ENCODE results near the gene DIPK2A.

The DIPK2A gene

GRCh38 chr3:143974271-143975238, 2.9 kb downstream of the DIPK2A start:
- no peak for DNase-seq (ENCODE audit: low spot score)

- DNase-seq (ENCODE audit: low spot score): peak; percentile 44
Observed at GRCh38 chr3:143975554-143976152, 4.0 kb downstream of the DIPK2A start.

- no peak for DNase-seq (ENCODE audit: low spot score)
Observed at GRCh38 chr3:143977341-143978262, 6.0 kb downstream of the DIPK2A start.

DNA sequence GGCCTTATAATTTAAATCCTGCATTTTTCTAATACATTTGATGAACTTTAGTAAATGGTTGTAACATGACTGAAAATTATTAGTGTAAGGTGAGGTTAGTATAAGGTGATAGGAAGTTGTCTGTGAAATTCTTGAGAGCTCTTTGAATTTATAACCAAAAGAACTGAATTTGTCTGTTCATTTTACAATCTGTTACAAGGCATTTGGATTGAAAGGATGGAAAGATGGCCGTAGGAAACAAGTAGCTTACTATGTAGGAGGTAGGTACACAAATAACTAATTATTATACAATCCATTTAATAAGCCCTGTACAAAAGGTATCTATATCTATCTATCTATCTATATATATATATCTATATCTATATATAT, 6.6 kb downstream of the DIPK2A start:
- no peak for DNase-seq (ENCODE audit: low spot score)

- no peak for DNase-seq (ENCODE audit: low spot score)
Observed at GRCh38 chr3:143979041-143979440, 7.4 kb downstream of the DIPK2A start.

DNA sequence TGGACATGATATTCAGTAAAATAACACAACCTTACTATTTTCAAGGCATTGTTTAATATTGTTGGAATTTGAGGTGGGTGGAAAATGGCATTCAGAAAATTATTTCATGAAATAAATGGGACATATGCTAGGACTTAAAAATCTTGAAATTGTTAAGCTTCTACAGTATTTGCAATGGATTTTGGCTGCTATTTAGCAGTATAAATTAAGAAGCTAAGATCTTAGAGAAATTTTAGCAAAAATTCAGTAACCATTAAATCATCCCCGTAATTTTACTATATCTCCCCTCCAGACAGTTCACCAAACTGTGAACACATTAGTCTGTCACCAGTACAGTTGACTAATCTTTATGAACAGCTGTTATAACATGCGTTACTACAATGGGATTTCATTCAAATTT, 8.2 kb downstream of the DIPK2A start:
- no peak for DNase-seq (ENCODE audit: low spot score)

GRCh38 chr3:143988306-143988705, 16.7 kb downstream of the DIPK2A start:
- DNase-seq (ENCODE audit: low spot score): no peak

DNA sequence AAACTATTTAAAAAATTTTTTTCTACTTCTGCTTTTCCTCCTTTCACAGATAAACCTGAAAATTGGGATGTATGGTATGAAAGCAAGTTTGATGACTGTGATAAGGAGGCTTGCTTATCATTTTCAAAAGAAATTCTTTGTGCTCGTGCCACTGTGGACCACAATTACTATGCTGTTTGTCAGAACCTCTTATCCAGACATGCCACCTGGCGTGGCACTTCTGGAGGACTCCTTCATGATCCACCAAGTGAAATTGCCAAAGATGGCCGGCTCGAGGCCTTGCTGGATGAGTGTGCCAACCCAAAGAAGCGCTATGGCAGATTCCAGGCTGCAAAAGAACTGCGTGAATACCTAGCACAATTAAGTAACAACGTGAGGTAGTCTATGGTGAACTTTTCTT, 17.8 kb downstream of the DIPK2A start:
- DNase-seq (ENCODE audit: low spot score): no peak

DNA sequence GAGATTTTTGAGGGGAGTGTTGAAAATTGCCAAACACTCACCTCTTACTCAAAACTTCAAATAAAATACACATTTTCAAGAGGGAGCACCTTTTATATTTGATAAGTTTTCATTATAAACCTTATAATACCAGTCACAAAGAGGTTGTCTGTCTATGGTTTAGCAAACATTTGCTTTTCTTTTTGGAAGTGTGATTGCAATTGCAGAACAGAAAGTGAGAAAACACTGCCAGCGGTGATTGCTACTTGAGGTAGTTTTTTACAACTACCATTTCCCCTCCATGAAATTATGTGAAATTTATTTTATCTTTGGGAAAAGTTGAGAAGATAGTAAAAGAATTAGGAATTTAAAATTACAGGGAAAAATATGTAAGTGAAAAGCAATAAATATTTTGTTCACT, 20.1 kb downstream of the DIPK2A start:
- no peak for DNase-seq (ENCODE audit: low spot score)

GRCh38 chr3:143998266-143998665, 26.6 kb downstream of the DIPK2A start:
- DNase-seq (ENCODE audit: low spot score): peak; percentile 10

DNA sequence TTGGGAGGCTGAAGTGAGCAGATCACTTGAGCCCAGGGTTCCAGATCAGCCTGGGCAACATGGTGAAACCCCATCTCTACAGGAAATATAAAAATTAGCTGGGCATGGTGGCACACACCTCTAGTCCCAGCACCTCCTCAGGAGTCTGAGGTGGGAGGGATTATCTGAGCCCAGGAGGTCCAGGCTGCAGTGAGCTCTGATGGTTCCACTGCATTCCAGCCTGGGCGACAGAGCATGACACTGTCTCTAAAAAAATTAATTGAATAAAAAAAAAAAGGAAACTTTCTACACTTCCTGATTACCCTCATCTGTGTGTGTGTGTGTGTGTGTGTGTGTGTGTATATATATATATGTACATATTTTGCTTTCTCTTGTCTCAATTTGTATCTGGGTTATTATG, 31.4 kb downstream of the DIPK2A start:
- no peak for DNase-seq (ENCODE audit: low spot score)

- DNase-seq (ENCODE audit: low spot score): no peak
Observed at GRCh38 chr3:144010371-144010770, 38.7 kb downstream of the DIPK2A start.

DNA sequence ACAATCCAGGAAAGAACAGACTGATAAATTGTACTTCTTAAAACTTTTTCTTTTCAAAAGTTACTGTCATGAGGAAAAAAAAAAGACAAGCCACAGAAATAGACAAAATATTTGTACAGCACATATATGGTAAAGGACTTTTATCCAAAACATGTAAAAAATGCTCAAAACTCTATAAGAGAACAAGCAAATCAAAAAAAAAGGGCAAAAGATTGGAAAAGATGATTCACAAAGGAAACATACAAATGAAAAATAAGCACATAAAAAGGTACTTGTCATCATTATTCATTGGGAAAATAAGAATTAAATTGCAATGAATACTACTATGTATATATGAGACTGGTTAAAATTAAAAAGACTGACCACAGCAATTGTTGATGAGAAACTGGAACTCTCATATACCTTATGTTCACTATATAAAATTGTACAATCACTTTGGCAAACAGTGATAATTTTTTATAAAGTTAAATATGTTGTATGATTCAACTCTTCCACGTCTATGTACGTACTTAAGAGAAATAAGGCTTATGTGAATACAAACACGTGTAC, 39.7 kb downstream of the DIPK2A start:
- no peak for DNase-seq (ENCODE audit: low spot score)

GRCh38 chr3:144015133-144015532, 43.5 kb downstream of the DIPK2A start:
- no peak for DNase-seq (ENCODE audit: low spot score)

DNA sequence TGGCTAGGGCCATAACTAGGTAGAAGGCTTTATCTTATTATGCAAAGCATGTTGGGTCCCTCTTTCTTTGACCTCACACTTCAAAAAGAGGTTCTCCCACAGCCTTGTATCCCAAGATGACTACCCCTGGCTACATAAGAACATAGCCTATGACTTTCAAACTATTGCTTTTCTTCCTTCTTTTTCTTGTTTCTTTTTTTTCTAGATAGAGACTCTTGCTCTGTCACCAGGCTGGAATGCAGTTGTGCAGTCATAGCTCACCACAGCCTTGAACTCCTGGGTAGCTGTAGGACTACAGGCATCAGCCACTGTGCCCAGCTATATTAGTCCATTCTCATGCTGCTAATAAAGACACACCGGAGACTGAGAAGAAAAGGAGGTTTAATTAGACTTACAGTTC, 47.2 kb downstream of the DIPK2A start:
- no peak for DNase-seq (ENCODE audit: low spot score)
